ENCODE data around the gene EEPD1.
"Not testable (repeated sequence)": the region's sequence is repeated elsewhere in the genome, so short reads cannot be mapped to it uniquely, and the experiment has no call there.

Gene EEPD1

DNA sequence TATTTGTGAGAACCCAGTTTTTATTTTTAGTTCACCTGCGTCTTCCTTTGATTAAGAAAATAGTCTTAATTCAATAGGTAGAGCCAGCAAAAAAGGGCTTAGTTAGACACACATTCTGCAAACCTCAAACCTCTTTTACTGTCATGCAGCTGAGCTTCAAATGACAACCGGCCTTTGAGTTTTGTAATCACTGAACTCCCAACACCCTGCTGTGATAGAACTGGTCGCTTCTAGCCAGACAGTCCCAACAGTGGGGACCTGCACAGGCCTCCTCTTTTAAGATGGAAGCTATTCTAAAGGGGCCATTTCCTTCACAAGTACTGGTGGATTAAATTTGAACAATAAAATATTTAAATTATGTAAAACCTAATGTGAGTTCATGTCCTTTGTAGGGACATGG is 90.3 kb downstream of the EEPD1 start:
- DNase-seq (ENCODE audit: low spot score); H3K27me3 Mint-ChIP-seq (ENCODE audit: low read depth); H3K36me3 Mint-ChIP-seq (ENCODE audit: low read depth); H3K4me1 Mint-ChIP-seq (ENCODE audit: low read depth); H3K27ac Mint-ChIP-seq; H3K9me3 Mint-ChIP-seq; H3K4me3 Mint-ChIP-seq: not testable (repeated sequence)

DNA sequence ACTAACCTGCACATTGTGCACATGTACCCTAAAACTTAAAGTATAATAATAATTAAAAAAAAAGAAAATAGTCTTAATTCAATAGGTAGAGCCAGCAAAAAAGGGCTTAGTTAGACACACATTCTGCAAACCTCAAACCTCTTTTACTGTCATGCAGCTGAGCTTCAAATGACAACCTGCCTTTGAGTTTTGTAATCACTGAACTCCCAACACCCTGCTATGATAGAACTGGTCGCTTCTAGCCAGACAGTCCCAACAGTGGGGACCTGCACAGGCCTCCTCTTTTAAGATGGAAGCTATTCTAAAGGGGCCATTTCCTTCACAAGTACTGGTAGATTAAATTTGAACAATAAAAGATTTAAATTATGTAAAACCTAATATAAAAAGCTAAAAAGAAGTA is 90.9 kb downstream of the EEPD1 start:
- not testable (repeated sequence) for DNase-seq (ENCODE audit: low spot score)

DNA sequence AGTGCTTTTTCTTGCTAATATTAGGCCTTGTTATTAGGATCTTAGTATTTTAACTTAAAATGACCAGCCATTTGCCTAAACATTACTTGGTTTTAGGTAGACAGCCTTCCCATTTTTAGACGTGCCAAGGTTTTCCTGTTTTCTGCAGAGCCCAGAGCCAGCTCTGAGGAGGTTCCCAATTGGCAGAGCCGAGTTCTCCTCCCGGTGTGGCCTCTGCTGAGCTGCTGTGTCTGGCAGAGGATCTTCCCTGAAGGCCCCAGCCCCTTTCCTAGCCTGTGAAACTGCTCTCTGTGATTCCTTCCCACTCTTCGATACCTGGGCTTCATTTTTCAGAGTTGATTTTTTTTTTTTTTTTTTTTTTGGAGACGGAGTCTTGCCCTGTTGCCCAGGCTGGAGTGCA is 91.4 kb downstream of the EEPD1 start:
- no peak overlapping the region for H3K27ac Mint-ChIP-seq
- H3K4me1 Mint-ChIP-seq (ENCODE audit: low read depth), result no peaks in the 10 kb centered on the region
- no peaks in the 10 kb centered on the region for H3K9me3 Mint-ChIP-seq
- no peak overlapping the region for H3K4me3 Mint-ChIP-seq
- H3K36me3 Mint-ChIP-seq (ENCODE audit: low read depth), result no peaks in the 10 kb centered on the region
- no peaks in the 10 kb centered on the region for H3K27me3 Mint-ChIP-seq (ENCODE audit: low read depth)
- no peak for DNase-seq (ENCODE audit: low spot score)

More for the DNA sequence above, 90.9 kb downstream of the EEPD1 start:
- H3K27ac Mint-ChIP-seq; H3K9me3 Mint-ChIP-seq; H3K4me3 Mint-ChIP-seq; H3K4me1 Mint-ChIP-seq (ENCODE audit: low read depth); H3K27me3 Mint-ChIP-seq (ENCODE audit: low read depth); H3K36me3 Mint-ChIP-seq (ENCODE audit: low read depth): not testable (repeated sequence)

DNA sequence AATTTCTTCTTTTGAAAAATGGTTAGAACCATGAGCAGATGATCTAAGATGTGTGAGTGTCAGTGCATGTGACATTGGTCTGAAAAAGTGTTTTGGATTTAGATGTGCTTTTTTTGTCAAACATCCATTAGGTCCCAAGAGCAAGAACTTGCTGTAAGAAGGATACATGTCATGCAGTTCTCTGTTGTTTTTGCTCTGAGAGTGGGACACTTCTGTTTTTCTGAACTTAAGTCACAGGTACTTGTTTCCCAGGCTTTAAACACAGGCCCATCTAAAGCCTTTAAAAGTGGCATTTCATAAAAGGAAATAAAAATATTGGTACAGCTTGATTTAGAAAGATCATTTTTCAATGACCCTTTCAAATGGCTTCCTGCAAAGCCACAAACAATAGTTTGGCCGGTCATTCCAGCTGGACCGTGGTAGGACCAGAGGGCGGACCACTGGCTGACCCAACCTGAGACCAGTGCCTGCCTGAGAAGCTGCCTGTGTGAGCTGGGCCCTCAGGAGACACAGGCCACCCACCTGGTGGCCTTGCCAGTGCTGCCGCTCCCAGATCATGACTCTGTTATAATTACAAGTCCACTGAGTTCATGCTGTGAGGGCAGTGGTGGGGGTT is 92.7 kb downstream of the EEPD1 start:
- Mint-ChIP-seq H3K27ac (no peak overlapping the region), H3K4me3 (no peak overlapping the region), H3K27me3 (ENCODE audit: low read depth) (no peaks in the 10 kb centered on the region), H3K36me3 (ENCODE audit: low read depth) (no peaks in the 10 kb centered on the region), H3K9me3 (no peaks in the 10 kb centered on the region), H3K4me1 (ENCODE audit: low read depth) (no peaks in the 10 kb centered on the region)
- DNase-seq (ENCODE audit: low spot score), result no peak

DNA sequence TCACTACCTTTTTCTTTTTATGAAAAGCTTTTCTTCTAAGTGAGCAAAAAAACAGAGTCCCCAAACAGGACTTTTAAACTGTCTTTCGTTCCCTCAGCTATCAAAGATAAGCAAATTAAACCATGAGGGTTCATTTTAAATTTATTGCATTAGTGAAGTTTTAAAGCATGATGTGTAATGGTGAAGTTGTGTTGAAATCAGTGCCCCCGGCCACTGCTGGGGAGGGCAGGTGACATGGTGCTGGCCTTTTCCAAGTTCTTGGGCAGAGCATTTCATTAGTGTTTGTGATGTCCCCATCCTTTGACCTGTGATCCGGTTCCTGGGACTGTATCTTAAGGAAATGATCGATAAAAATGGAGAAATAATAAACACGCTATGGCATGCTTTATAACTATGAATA is 96.0 kb downstream of the EEPD1 start:
- Mint-ChIP-seq H3K9me3 (no peaks in the 10 kb centered on the region), H3K27me3 (ENCODE audit: low read depth) (no peaks in the 10 kb centered on the region), H3K4me3 (no peak overlapping the region), H3K27ac (no peak overlapping the region), H3K4me1 (ENCODE audit: low read depth) (no peaks in the 10 kb centered on the region), H3K36me3 (ENCODE audit: low read depth) (no peaks in the 10 kb centered on the region)
- DNase-seq (ENCODE audit: low spot score), result no peak

DNA sequence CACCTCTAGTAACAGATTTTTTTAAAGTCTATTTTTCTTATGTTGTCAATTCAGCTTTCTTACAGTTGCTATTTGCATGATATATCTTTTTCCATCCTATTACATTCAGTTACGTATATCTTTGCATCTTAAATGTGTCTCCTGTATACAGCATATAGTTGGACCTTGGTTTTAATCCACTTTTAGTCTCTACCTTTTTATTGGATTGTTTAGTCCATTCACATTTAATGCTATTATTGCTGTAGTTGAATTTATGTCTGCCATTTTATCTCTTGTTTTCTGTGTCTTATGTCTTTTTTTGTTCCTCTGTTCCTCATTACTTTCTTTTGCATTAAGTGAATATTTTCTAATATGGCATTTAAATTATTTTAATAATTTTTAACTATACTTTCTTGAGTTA is 100.6 kb downstream of the EEPD1 start:
- H3K27me3 Mint-ChIP-seq (ENCODE audit: low read depth), result peaks cover 8% of the 10 kb centered on the region
- no peaks in the 10 kb centered on the region for H3K36me3 Mint-ChIP-seq (ENCODE audit: low read depth)
- no peak overlapping the region for H3K4me3 Mint-ChIP-seq
- peaks cover 14% of the 10 kb centered on the region for H3K9me3 Mint-ChIP-seq
- no peak overlapping the region for H3K27ac Mint-ChIP-seq
- no peak for DNase-seq (ENCODE audit: low spot score)
- H3K4me1 Mint-ChIP-seq (ENCODE audit: low read depth), result no peaks in the 10 kb centered on the region

DNA sequence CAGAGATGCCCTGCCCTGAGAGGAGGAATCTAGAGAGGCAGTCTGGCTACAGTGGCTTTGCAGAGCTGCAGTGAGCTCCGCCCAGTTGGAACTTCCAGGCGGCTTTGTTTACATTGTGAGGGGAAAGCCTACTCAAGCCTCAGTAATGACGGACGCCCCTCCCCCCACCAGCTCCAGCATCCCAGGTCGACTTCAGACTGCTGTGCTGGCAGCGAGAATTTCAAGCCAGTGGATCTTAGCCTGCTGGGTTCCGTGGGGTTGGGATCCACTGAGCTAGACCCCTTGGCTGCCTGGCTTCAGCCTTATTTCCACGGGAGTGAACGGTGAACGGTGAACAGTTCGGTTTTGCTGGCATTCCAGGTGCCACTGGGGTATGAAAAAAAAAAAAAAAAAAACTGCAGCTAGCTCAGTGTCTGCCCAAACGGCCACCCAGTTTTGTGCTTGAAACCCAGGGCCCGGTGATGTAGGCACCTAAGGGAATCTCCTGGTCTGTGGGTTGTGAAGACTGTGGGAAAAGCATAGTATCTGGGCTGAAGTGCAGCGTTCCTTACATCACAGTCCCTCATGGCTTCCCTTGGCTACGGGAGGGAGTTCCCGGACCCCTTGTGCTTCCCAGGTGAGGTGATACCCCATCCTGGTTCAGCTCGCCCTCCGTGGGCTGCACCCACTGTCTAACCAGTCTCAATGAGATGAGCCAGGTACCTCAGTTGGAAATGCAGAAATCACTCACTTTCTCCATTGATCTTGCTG is 105.6 kb downstream of the EEPD1 start:
- DNase-seq (ENCODE audit: low spot score); H3K36me3 Mint-ChIP-seq (ENCODE audit: low read depth); H3K4me1 Mint-ChIP-seq (ENCODE audit: low read depth); H3K27me3 Mint-ChIP-seq (ENCODE audit: low read depth); H3K4me3 Mint-ChIP-seq; H3K27ac Mint-ChIP-seq: not testable (repeated sequence)
- peaks cover 14% of the 10 kb centered on the region for H3K9me3 Mint-ChIP-seq

DNA sequence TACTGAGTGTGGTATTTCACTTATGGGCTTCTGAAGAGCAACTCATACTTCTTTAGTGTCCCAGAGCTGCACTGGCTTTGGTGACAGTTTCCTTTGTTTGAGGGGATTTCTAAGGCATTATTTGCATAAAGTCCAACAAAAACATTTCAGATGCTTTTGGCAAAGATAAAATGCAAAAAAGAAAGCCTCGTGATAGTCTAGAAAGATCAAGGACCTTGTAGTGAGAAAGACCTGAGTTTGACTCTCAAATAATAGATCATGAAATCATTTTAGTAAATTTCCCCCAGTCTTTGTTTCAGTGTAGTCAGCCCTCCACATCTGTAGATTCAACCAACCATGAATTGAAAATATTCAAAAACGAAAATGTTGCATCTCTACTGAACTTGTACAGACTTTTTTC is 107.4 kb downstream of the EEPD1 start:
- H3K9me3 Mint-ChIP-seq, result peaks cover 7% of the 10 kb centered on the region
- peaks cover 7% of the 10 kb centered on the region for H3K4me1 Mint-ChIP-seq (ENCODE audit: low read depth)
- H3K27ac Mint-ChIP-seq, result no peak overlapping the region
- H3K27me3 Mint-ChIP-seq (ENCODE audit: low read depth), result peaks cover 8% of the 10 kb centered on the region
- no peak overlapping the region for H3K4me3 Mint-ChIP-seq
- H3K36me3 Mint-ChIP-seq (ENCODE audit: low read depth), result no peaks in the 10 kb centered on the region
- DNase-seq (ENCODE audit: low spot score), result no peak

DNA sequence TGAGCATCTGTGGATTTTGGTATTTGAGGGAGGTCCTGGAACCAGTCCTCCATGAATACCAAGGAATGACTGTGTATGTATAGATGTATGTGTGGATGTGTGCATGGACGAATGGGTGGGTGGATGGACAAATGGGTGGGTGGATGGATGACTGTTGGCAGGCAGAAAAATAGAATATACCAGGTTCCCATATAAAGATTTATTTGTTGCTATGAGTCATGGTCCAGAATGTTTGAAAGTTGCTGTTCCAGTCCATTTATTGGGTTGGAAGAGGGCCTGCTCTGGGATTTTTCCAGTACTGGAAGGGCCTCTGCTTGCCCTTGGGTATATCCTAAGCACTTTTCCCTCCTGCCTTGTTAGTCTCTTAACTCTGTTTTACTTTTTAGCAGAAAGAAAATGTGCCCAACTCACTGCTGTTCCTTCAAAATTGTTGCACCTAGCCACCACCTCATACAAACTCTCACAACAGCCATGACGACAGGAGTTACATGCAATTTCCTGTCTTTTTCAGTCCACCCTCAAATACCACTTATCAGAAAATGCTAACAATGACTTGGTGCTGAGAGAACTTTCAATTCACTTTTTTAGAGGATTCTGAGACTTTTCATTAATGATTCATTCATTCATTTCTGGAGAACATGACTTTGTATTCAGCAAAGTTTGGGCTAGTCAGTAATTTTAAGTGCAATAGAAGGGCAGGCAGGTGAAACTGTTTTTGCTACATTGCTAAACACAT is 108.1 kb downstream of the EEPD1 start:
- Mint-ChIP-seq H3K27me3 (ENCODE audit: low read depth) (peaks cover 2% of the 10 kb centered on the region), H3K9me3 (no peaks in the 10 kb centered on the region), H3K4me1 (ENCODE audit: low read depth) (peaks cover 9% of the 10 kb centered on the region), H3K4me3 (no peak overlapping the region), H3K27ac (no peak overlapping the region), H3K36me3 (ENCODE audit: low read depth) (no peaks in the 10 kb centered on the region)
- no peak for DNase-seq (ENCODE audit: low spot score)

DNA sequence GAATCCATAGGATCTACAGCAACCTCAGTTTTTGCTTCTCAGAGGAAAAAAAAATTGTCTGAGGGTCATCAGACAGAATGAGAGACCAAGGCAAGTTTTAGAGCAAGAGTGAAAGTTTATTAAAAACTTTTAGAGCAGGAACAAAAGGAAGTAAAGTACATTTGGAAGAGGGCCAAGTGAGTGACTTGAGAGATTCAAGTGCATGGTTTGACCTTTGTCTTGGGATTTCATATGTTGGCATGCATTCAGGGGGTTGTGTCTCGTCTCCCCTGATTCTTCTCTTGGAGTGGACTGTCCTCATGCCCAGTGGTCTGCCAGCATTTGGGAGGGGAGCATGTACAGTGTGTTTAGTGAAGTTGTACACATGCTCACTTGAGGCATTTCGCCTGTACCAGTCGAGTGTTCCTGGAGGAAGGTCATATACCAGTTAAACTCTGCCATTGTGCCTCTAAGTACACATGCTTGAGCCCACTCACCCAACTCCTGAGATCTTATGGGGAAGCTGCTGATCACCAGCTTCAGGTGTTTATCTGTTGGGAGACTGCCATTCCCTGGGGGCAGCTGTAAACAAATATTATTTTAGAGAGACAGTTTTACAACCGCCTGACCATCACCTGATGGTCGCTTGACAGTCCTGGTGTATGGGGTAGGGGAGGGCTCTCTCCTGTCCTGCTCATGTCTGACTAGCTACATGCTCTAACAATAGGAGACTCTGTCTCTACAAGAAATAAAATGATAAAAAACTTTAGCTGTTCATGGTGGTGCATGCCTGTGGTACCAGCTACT is 109.4 kb downstream of the EEPD1 start:
- H3K27me3 Mint-ChIP-seq (ENCODE audit: low read depth), result peaks cover 2% of the 10 kb centered on the region
- no peak for DNase-seq (ENCODE audit: low spot score)
- no peaks in the 10 kb centered on the region for H3K9me3 Mint-ChIP-seq
- no peaks in the 10 kb centered on the region for H3K36me3 Mint-ChIP-seq (ENCODE audit: low read depth)
- no peak overlapping the region for H3K4me3 Mint-ChIP-seq
- H3K4me1 Mint-ChIP-seq (ENCODE audit: low read depth), result peaks cover 9% of the 10 kb centered on the region
- H3K27ac Mint-ChIP-seq, result no peak overlapping the region

DNA sequence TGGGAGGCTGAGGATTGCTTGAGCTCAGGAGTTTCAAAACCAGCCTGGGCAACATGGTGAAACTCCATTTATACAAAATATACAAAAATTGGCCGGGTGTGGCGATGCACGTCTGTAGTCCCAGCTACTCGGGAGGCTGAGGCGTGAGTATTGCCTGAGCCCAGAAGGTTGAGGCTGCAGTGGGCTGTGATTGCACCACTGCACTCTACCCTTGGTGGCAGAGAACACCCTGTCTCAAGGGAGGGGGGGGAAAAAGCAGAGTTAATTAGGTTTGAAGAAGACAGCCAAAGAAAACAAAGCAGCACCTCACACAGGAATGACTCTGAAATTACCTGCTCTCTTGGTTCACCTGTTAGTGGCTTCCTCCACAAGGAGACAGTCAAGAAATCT is 110.0 kb downstream of the EEPD1 start:
- H3K36me3 Mint-ChIP-seq (ENCODE audit: low read depth), result no peaks in the 10 kb centered on the region
- DNase-seq (ENCODE audit: low spot score), result no peak
- no peaks in the 10 kb centered on the region for H3K9me3 Mint-ChIP-seq
- H3K27ac Mint-ChIP-seq, result no peak overlapping the region
- peaks cover 9% of the 10 kb centered on the region for H3K4me1 Mint-ChIP-seq (ENCODE audit: low read depth)
- no peak overlapping the region for H3K4me3 Mint-ChIP-seq
- H3K27me3 Mint-ChIP-seq (ENCODE audit: low read depth), result peaks cover 2% of the 10 kb centered on the region

DNA sequence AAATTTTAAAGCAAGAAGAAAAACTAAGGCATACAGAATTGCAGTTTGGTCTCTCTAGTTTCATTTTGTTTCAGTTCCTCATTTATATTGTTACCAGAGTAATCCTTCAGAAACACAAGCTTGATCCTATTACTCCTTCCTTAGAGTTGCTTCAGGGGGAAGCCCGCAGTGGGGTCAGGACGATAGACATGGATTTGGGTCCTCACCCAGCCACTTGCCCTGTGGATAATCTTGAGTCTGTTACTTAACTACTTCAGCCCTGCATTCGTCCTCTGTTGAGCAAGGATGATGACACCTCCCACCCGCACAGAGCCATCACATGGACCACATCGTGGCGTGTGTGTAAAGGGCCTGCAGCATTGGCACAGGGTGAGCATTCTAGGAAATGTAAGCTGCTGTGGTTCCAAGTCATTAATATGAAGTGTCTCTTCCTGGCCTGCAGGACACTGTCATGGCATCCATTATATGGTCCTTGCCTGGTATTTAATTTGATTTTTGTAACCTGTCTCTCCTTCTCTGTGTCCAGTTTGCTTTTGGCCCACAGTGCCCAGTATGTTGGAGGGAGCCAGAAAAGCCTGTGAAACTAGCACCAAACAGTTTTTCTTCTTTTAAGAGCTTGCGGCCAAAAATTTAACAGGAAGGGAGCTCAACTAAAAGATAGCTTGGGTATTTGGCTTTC is 111.2 kb downstream of the EEPD1 start:
- no peaks in the 10 kb centered on the region for H3K9me3 Mint-ChIP-seq
- peaks cover 2% of the 10 kb centered on the region for H3K27me3 Mint-ChIP-seq (ENCODE audit: low read depth)
- H3K36me3 Mint-ChIP-seq (ENCODE audit: low read depth), result no peaks in the 10 kb centered on the region
- H3K4me3 Mint-ChIP-seq, result no peak overlapping the region
- no peak overlapping the region for H3K27ac Mint-ChIP-seq
- peaks cover 9% of the 10 kb centered on the region for H3K4me1 Mint-ChIP-seq (ENCODE audit: low read depth)
- DNase-seq (ENCODE audit: low spot score), result no peak

DNA sequence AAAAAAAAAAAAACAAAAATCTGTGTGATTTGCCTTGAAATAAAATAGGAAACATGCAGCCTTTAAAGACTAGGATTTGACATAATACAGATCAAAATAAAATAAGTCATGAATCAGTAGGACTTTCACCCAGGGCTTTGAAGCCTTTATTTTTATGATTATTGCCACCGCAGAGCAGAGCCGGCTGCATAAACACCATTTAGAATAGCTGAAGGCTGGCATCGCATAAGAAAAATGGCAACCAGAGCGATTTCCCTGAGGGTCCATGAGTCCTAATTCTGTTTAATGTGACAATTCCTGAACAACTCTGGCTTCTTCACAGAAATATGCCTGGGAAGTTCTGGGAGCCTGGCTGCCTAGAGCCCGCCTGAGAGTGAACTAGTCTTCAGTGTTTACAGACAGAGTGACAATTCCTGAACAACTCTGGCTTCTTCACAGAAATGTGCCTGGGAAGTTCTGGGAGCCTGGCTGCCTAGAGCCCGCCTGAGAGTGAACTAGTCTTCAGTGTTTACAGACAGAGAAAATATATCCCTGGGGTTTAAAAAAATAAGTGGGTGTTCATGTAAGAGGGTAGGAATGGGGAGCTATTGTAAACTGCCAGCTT is 112.0 kb downstream of the EEPD1 start:
- DNase-seq (ENCODE audit: low spot score), result no peak
- no peaks in the 10 kb centered on the region for H3K36me3 Mint-ChIP-seq (ENCODE audit: low read depth)
- peaks cover 9% of the 10 kb centered on the region for H3K4me1 Mint-ChIP-seq (ENCODE audit: low read depth)
- H3K27ac Mint-ChIP-seq, result no peak overlapping the region
- H3K4me3 Mint-ChIP-seq, result no peak overlapping the region
- peaks cover 2% of the 10 kb centered on the region for H3K27me3 Mint-ChIP-seq (ENCODE audit: low read depth)
- H3K9me3 Mint-ChIP-seq, result no peaks in the 10 kb centered on the region
